Cardiac muscle cell (in vitro differentiated cells and primary cell): ENCODE results near the gene CLCN2. TPM values are rescaled to one million over a fixed set of nuclear protein-coding genes. Genes with fewer than 3 reads are reported as not detected.

Source experiments
- DNase-seq, 2 donors: peaks; one replicate each; pipeline versions ENCODE4 v3.0.0 to v3.0.0-alpha.2; 2010 to 2017; ENCODE audit warnings: low read depth in 1 of 2, low spot score in 1 of 2
- H3K27ac ChIP-seq: fragments of 200-600 bp; sonication (generic); 2 replicates; pipeline ENCODE4 v1.5.1; 2016
- H3K27me3 ChIP-seq: fragments of 200-600 bp; sonication (generic); 2 replicates; pipeline ENCODE4 v1.6.0; 2016; ENCODE audit warnings: control low read depth
- H3K36me3 ChIP-seq: fragments of 200-600 bp; sonication (generic); 2 replicates; pipeline ENCODE4 v1.5.1; 2016; ENCODE audit warnings: control low read depth
- H3K4me1 ChIP-seq: fragments of 200-600 bp; sonication (generic); 2 replicates; pipeline ENCODE4 v1.8.1; 2017; ENCODE audit warnings: low read depth, mild to moderate bottlenecking, mixed run types
- H3K4me3 ChIP-seq: fragments of 200-600 bp; sonication (generic); 2 replicates; pipeline ENCODE4 v1.5.1; 2016; ENCODE audit warnings: mild to moderate bottlenecking
- H3K9me3 ChIP-seq: fragments of 200-600 bp; sonication (generic); 2 replicates; pipeline ENCODE4 v1.5.1; 2017; ENCODE audit warnings: low read depth, mild to moderate bottlenecking, control low read depth
- polyA plus RNA-seq: library from polyadenylated mRNA; unstranded; fragments of >200 nt; fragmentation: Nextera tagmentation; extraction: Ambion mirVana; gene quantifications from 2 replicates; pipeline ENCODE4 v1.2.1, GENCODE V29; 2016
- total RNA-seq: library from RNA; depleted of rRNA; stranded (reverse); fragments of >200 nt; gene quantifications from 2 replicates; pipeline ENCODE4 v1.2.3, GENCODE V29; 2016
- TF ChIP-seq, protein P1 (sequence below): IDR thresholded peaks from 2 replicates; pipeline ENCODE4 v1.5.1; 2012; ENCODE audit warnings: low read depth, mild to moderate bottlenecking, low read length

The CLCN2 gene
- total and polyA plus RNA-seq, 2 experiments from 2014 or later, result 12.3 to 18.4 TPM

DNA sequence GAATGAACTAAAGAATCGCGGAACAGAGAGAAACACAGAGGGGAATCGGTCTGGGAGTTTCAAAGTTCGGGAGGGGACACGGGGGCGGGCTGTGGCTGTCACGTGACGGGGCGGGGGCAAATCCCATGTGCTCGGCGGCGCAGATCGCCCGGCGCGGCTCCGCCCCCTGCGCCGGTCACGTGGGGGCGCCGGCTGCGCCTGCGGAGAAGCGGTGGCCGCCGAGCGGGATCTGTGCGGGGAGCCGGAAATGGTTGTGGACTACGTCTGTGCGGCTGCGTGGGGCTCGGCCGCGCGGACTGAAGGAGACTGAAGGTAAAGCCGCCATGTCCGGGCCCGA is 47.1 kb downstream of the CLCN2 start, which contains the start of gene EIF4G1:
Gene EIF4G1 (plus strand): TSS at position 244 of the 337 bp plus-strand sequence. CDS start 1,191 bp downstream, outside the sequence.
- H3K4me3 ChIP-seq, result peak within 1 kb of the TSS; percentile 95
- TF ChIP-seq, protein P1, sequence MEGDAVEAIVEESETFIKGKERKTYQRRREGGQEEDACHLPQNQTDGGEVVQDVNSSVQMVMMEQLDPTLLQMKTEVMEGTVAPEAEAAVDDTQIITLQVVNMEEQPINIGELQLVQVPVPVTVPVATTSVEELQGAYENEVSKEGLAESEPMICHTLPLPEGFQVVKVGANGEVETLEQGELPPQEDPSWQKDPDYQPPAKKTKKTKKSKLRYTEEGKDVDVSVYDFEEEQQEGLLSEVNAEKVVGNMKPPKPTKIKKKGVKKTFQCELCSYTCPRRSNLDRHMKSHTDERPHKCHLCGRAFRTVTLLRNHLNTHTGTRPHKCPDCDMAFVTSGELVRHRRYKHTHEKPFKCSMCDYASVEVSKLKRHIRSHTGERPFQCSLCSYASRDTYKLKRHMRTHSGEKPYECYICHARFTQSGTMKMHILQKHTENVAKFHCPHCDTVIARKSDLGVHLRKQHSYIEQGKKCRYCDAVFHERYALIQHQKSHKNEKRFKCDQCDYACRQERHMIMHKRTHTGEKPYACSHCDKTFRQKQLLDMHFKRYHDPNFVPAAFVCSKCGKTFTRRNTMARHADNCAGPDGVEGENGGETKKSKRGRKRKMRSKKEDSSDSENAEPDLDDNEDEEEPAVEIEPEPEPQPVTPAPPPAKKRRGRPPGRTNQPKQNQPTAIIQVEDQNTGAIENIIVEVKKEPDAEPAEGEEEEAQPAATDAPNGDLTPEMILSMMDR, result no peak
- no peaks in the 10 kb centered on the region for H3K27me3 ChIP-seq
- peaks cover 4% of the 10 kb centered on the region for H3K36me3 ChIP-seq
- peaks cover 13% of the 10 kb centered on the region for H3K4me1 ChIP-seq
- DNase-seq, result peak; percentile 96 to 97
- peak within 1 kb of the TSS; percentile 96 for H3K27ac ChIP-seq
- no peaks in the 10 kb centered on the region for H3K9me3 ChIP-seq

DNA sequence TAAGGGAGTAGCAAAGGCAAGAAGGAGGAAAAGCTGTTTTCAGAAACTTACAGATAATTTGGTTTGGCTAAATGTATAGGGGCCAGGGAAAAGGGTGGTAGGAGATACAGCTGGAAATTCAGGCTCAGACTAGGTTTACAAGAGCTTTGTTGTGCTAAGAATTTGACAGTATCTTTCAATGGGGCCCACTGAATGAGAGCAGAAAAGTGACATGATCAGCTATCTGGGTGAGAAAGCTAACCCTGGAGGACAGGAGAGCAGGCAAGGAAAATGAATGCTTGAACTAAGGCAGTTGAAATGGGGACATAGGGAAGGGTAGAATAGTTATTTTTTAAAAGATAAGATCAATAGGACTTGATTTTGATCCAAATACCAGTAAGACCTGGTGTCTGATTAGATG is 49.8 kb downstream of the CLCN2 start:
- Histone ChIP-seq H3K36me3 (peaks cover 18% of the 10 kb centered on the region), H3K4me1 (peaks cover 9% of the 10 kb centered on the region), H3K4me3 (no peak overlapping the region), H3K9me3 (no peaks in the 10 kb centered on the region), H3K27me3 (no peaks in the 10 kb centered on the region), H3K27ac (no peak overlapping the region)
- DNase-seq, result no peak
- TF ChIP-seq, protein P1, result no peak

DNA sequence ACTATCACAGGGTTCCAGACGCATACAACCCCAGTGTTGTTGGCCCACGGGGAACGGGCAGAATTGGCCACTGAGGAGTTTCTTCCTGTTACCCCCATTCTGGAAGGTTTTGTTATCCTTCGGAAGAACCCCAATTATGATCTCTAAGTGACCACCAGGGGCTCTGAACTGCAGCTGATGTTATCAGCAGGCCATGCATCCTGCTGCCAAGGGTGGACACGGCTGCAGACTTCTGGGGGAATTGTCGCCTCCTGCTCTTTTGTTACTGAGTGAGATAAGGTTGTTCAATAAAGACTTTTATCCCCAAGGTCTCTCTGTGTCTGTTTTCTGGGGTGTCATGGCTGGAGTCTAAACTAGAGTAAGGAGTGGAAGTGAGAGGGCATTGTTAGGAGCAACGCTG is 52.7 kb downstream of the CLCN2 start:
- H3K9me3 ChIP-seq, result no peaks in the 10 kb centered on the region
- H3K36me3 ChIP-seq, result peaks cover 42% of the 10 kb centered on the region
- DNase-seq, result no peak
- no peak overlapping the region for H3K27ac ChIP-seq
- no peaks in the 10 kb centered on the region for H3K4me1 ChIP-seq
- no peak overlapping the region for H3K4me3 ChIP-seq
- TF ChIP-seq, protein P1, result no peak
- H3K27me3 ChIP-seq, result no peaks in the 10 kb centered on the region

DNA sequence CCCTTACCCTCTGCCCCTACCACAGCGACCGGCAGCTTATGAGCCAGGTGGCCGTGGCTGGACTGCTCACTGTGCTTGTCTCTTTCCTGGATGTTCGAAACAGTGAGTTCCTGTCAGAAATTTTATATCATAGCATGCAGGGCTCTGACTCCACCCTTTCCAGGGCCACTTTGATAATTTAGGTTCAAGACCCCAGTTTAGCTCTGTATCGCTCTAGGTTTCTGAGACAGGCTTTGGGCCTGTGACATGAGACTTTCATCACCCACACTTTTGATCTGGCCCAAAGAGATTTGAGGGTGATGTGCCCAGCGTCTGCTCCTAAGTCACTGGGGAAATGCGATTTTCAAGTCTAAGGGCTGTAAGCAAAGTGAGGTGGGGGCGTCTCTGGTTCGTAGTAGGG is 53.5 kb downstream of the CLCN2 start:
- peaks cover 51% of the 10 kb centered on the region for H3K36me3 ChIP-seq

DNA sequence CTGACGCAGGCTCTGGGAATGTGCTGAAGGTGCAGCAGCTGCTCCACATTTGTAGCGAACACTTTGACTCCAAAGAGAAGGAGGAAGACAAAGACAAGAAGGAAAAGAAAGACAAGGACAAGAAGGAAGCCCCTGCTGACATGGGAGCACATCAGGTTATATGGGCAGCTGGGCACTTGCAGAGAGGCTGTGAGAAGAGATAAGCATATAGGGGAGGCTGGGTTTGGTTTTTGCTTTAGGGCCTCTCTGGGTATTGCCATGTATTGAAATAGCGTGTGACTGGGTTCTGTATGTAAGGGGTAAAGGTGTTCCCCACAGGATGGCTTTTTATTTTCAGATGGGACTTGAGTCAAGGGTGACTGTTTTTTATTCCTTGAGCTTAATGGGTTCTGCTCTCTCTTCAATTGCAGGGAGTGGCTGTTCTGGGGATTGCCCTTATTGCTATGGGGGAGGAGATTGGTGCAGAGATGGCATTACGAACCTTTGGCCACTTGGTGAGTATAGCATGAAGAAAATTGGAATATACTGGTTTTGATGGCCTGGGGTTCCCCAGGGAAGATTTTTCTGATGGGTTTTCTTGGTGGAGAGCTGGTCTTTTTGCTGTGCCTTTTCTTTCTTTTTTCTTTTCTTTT is 54.9 kb downstream of the CLCN2 start:
- DNase-seq, result no peak
- no peaks in the 10 kb centered on the region for H3K4me1 ChIP-seq
- peaks cover 65% of the 10 kb centered on the region for H3K36me3 ChIP-seq
- TF ChIP-seq, protein P1, result no peak
- no peaks in the 10 kb centered on the region for H3K9me3 ChIP-seq
- no peak overlapping the region for H3K27ac ChIP-seq
- H3K27me3 ChIP-seq, result no peaks in the 10 kb centered on the region
- H3K4me3 ChIP-seq, result no peak overlapping the region

More for the DNA sequence above, 53.5 kb downstream of the CLCN2 start:
- Histone ChIP-seq H3K27ac (no peak overlapping the region), H3K27me3 (no peaks in the 10 kb centered on the region), H3K4me3 (no peak overlapping the region), H3K9me3 (no peaks in the 10 kb centered on the region), H3K4me1 (no peaks in the 10 kb centered on the region)
- TF ChIP-seq, protein P1, result no peak
- no peak for DNase-seq
